Tibial artery (tissue), 4 donors: ENCODE measurements around the gene SGF29.

Experiments used
- DNase-seq, 2 donors: peaks; one replicate each; pipeline ENCODE4 v3.0.0-alpha.2; 2019
- H3K27ac ChIP-seq, 2 donors: fragments of 200-600 bp; sonication (generic) in 1 of 2; 1 replicate in 1 of 2; 2 replicates in 1 of 2; pipeline ENCODE4 v1.5.1; 2018 to 2019; ENCODE audit warnings: mild to moderate bottlenecking in 1 of 2
- H3K27me3 ChIP-seq, 2 donors: fragments of 200-600 bp; sonication (generic) in 1 of 2; one replicate each; pipeline versions ENCODE4 v1.5.1 to v1.6.0; 2016 to 2019
- H3K36me3 ChIP-seq, 3 donors: fragments of 200-600 bp; sonication (generic) in 2 of 3; one replicate each; pipeline ENCODE4 v1.5.1; 2016 to 2019; ENCODE audit warnings: mild to moderate bottlenecking in 2 of 3
- H3K4me1 ChIP-seq, 4 donors: fragments of 200-600 bp; sonication (generic) in 2 of 4; 1 replicate in 3 of 4; 2 replicates in 1 of 4; pipeline ENCODE4 v1.5.1; 2016 to 2019
- H3K4me3 ChIP-seq, 2 donors: fragments of 200-600 bp; sonication (generic) in 1 of 2; 1 replicate in 1 of 2; 2 replicates in 1 of 2; pipeline ENCODE4 v1.5.1; 2018 to 2019; ENCODE audit warnings: mild to moderate bottlenecking in 2 of 2
- H3K9me3 ChIP-seq, 3 donors: fragments of 200-600 bp; sonication (generic) in 1 of 3; one replicate each; pipeline ENCODE4 v1.5.1; 2016 to 2019
- CTCF ChIP-seq, 2 experiments: fragments of 200-600 bp in 1 of 2; fragments of 450-650 bp in 1 of 2; IDR thresholded peaks; one replicate each; pipeline ENCODE4 v1.5.1; 2017 to 2019; ENCODE audit warnings: antibody characterized with exemption in 2 of 2, mild to moderate bottlenecking in 1 of 2, moderate library complexity in 1 of 2
- intact Hi-C: fragments of 100-400 bp; cut with DNase I; formaldehyde crosslinking; loops from one replicate; pipeline ENCODE4 v1.15.0; 2023; ENCODE audit warnings: low total_unique reads

SGF29 gene

GRCh38 chr16:28537964-28538732 lies 15.6 kb upstream of the SGF29 start:
- intact Hi-C loops = loop anchor here (2.0 kb wide), 1 partner anchor 45 kb away; the partner anchor contains the start of gene CLN3
- H3K4me1 ChIP-seq = peaks cover 0 to 62% (median 28%) of the 10 kb centered on the region in 4 donors
- peak overlapping the region; percentile 96 for H3K27ac ChIP-seq
- no peak for DNase-seq
- peaks cover 3 to 10% (median 5%) of the 10 kb centered on the region in 3 donors for H3K9me3 ChIP-seq
- no peaks in the 10 kb centered on the region for H3K27me3 ChIP-seq
- TF ChIP-seq CTCF (IDR thresholded peaks at IDR 0.05) = no peak
- peaks cover 35 to 43% (median 35%) of the 10 kb centered on the region in 3 donors for H3K36me3 ChIP-seq
- peak overlapping the region; percentile 59 to 64 for H3K4me3 ChIP-seq

- peak; percentile 98 to 99 for DNase-seq
- H3K27me3 ChIP-seq = no peaks in the 10 kb centered on the region
- peaks cover 1 to 10% (median 5%) of the 10 kb centered on the region in 3 donors for H3K9me3 ChIP-seq
- no peak for TF ChIP-seq CTCF (IDR thresholded peaks at IDR 0.05)
- peaks cover 0 to 54% (median 24%) of the 10 kb centered on the region in 4 donors for H3K4me1 ChIP-seq
- peak within 1 kb of the TSS; percentile 96 for H3K27ac ChIP-seq
- peaks cover 33 to 41% (median 34%) of the 10 kb centered on the region in 3 donors for H3K36me3 ChIP-seq
- intact Hi-C loops = loop anchor here (2.0 kb wide), 1 partner anchor 46 kb away; the partner anchor contains the start of gene CLN3
- peak within 1 kb of the TSS; percentile 59 to 64 for H3K4me3 ChIP-seq
Observed at GRCh38 chr16:28538733-28539596, 14.8 kb upstream of the SGF29 start, which contains the start of gene NUPR1. TSS of gene NUPR1 (minus strand) at chr16:28538974. CDS start at chr16:28538907, 67 bp downstream.

- no peak for DNase-seq
- TF ChIP-seq CTCF (IDR thresholded peaks at IDR 0.05) = no peak
- Histone ChIP-seq H3K27ac (peak overlapping the region; percentile 96), H3K4me1 (peaks cover 0 to 40% (median 24%) of the 10 kb centered on the region in 4 donors), H3K9me3 (peaks cover 0 to 10% (median 5%) of the 10 kb centered on the region in 3 donors), H3K36me3 (peaks cover 20 to 27% (median 26%) of the 10 kb centered on the region in 3 donors), H3K27me3 (no peaks in the 10 kb centered on the region), H3K4me3 (no peak overlapping the region)
- intact Hi-C loops = no loop called here
Observed at GRCh38 chr16:28540346-28540745, 13.4 kb upstream of the SGF29 start.

- peaks cover 0 to 18% (median 15%) of the 10 kb centered on the region in 4 donors for H3K4me1 ChIP-seq
- no peak for TF ChIP-seq CTCF (IDR thresholded peaks at IDR 0.05)
- H3K27ac ChIP-seq = no peak overlapping the region
- H3K27me3 ChIP-seq = no peaks in the 10 kb centered on the region
- intact Hi-C loops = no loop called here
- no peak overlapping the region for H3K4me3 ChIP-seq
- peaks cover 0 to 4% (median 0%) of the 10 kb centered on the region in 3 donors for H3K9me3 ChIP-seq
- peaks cover 0 to 6% (median 4%) of the 10 kb centered on the region in 3 donors for H3K36me3 ChIP-seq
- no peak for DNase-seq
Observed at GRCh38 chr16:28542646-28543045, 11.1 kb upstream of the SGF29 start.

- Histone ChIP-seq H3K27ac (no peak overlapping the region), H3K9me3 (no peaks in the 10 kb centered on the region), H3K4me3 (no peak overlapping the region), H3K27me3 (no peaks in the 10 kb centered on the region), H3K4me1 (peaks cover 0 to 14% (median 11%) of the 10 kb centered on the region in 4 donors), H3K36me3 (peaks cover 0 to 1% (median under 1%) of the 10 kb centered on the region in 3 donors)
- no peak for TF ChIP-seq CTCF (IDR thresholded peaks at IDR 0.05)
- DNase-seq = peak; percentile 44 to 75
- intact Hi-C loops = no loop called here
Observed at GRCh38 chr16:28543072-28543471, 10.6 kb upstream of the SGF29 start.
